Neural progenitor cell (in vitro differentiated cells): ENCODE measurements around the gene JHY. TPM values are rescaled to one million over a fixed set of nuclear protein-coding genes. Genes with fewer than 3 reads are reported as not detected.
"Not testable (repeated sequence)": the region's sequence is repeated elsewhere in the genome, so short reads cannot be mapped to it uniquely, and the experiment has no call there.

Experiments
- DNase-seq: peaks from one replicate; pipeline ENCODE4 v3.0.0-alpha.2; 2016; ENCODE audit warnings: low spot score
- H2AFZ ChIP-seq: fragments of 200-600 bp; sonication (generic); replicated peaks from 2 replicates; pipeline ENCODE4 v1.6.1; 2016; ENCODE audit warnings: antibody characterized with exemption
- H3F3A ChIP-seq: fragments of 200-600 bp; sonication (generic); 2 replicates; pipeline ENCODE4 v1.6.1; 2016; ENCODE audit warnings: antibody characterized with exemption, low read depth
- H3K27ac ChIP-seq: fragments of 200-600 bp; sonication (generic); 2 replicates; pipeline ENCODE4 v1.5.1; 2016; ENCODE audit warnings: mild to moderate bottlenecking
- H3K27me3 ChIP-seq: fragments of 200-600 bp; sonication (generic); 2 replicates; pipeline ENCODE4 v1.6.1; 2016; ENCODE audit warnings: mild to moderate bottlenecking, moderate library complexity
- H3K36me3 ChIP-seq: fragments of 200-600 bp; sonication (generic); 2 replicates; pipeline ENCODE4 v1.5.1; 2016
- H3K4me1 ChIP-seq: fragments of 200-600 bp; sonication (generic); 2 replicates; pipeline ENCODE4 v1.6.1; 2016; ENCODE audit warnings: mixed run types
- H3K4me2 ChIP-seq: fragments of 200-600 bp; sonication (generic); 2 replicates; pipeline ENCODE4 v1.6.1; 2016
- H3K4me3 ChIP-seq: fragments of 200-600 bp; sonication (generic); 2 replicates; pipeline ENCODE4 v1.5.1; 2016
- H3K79me2 ChIP-seq: fragments of 200-600 bp; sonication (generic); 2 replicates; pipeline ENCODE4 v1.6.1; 2016; ENCODE audit warnings: low read depth
- H3K9ac ChIP-seq: fragments of 200-600 bp; sonication (generic); 2 replicates; pipeline ENCODE4 v1.6.1; 2016
- H3K9me3 ChIP-seq: fragments of 200-600 bp; sonication (generic); 2 replicates; pipeline ENCODE4 v1.5.1; 2016; ENCODE audit warnings: low read depth
- H4K20me1 ChIP-seq: fragments of 200-600 bp; sonication (generic); 2 replicates; pipeline ENCODE4 v1.6.1; 2016; ENCODE audit warnings: low read depth
- H3K27ac Mint-ChIP-seq: 3 replicates; pipeline ENCODE4 v1.8.0; 2021; ENCODE audit warnings: mixed read lengths
- H3K27me3 Mint-ChIP-seq: 2 replicates; pipeline ENCODE4 v1.8.0; 2022; ENCODE audit warnings: low read depth, mild to moderate bottlenecking, inconsistent platforms, moderate library complexity, mixed read lengths; ENCODE audit not compliant: insufficient read depth
- H3K36me3 Mint-ChIP-seq: 3 replicates; pipeline ENCODE4 v1.8.0; 2021; ENCODE audit warnings: mixed read lengths
- H3K4me1 Mint-ChIP-seq: 3 replicates; pipeline ENCODE4 v1.8.0; 2021; ENCODE audit warnings: mixed read lengths
- H3K4me3 Mint-ChIP-seq: 3 replicates; pipeline ENCODE4 v1.8.0; 2021; ENCODE audit warnings: mild to moderate bottlenecking, moderate library complexity, mixed read lengths
- H3K9me3 Mint-ChIP-seq: 3 replicates; pipeline ENCODE4 v1.8.0; 2020; ENCODE audit warnings: mixed read lengths
- CTCF ChIP-seq: fragments of 200-600 bp; sonication (generic); IDR thresholded peaks from 2 replicates; pipeline ENCODE4 v1.5.1; 2017; ENCODE audit warnings: antibody characterized with exemption, mild to moderate bottlenecking
- EZH2 ChIP-seq: fragments of 200-600 bp; sonication (generic); IDR thresholded peaks from 2 replicates; pipeline ENCODE4 v1.6.1; 2017; ENCODE audit warnings: antibody characterized with exemption, mild to moderate bottlenecking, moderate library complexity
- EZH2phosphoT487 ChIP-seq: fragments of 200-600 bp; sonication (generic); IDR thresholded peaks from 2 replicates; pipeline ENCODE4 v1.6.1; 2017; ENCODE audit warnings: antibody characterized with exemption
- total RNA-seq: library from RNA; depleted of rRNA; stranded (reverse); fragments of >200 nt; gene quantifications from 2 replicates; pipeline ENCODE4 v1.2.3, GENCODE V29; 2015; ENCODE audit warnings: low replicate concordance

Gene JHY
- total RNA-seq, 1 donor from 2014 or later = 0.69 TPM

- Histone ChIP-seq H3K4me3 (no peak overlapping the region), H3K9me3 (no peaks in the 10 kb centered on the region), H3K27me3 (no peaks in the 10 kb centered on the region), H3K4me1 (peaks cover 24% of the 10 kb centered on the region), H3K36me3 (no peaks in the 10 kb centered on the region), H2AFZ (peak overlapping the region; percentile 99), H3K27ac (no peak overlapping the region), H4K20me1 (no peaks in the 10 kb centered on the region), H3K4me2 (peak overlapping the region; percentile 55), H3F3A (peaks cover 5% of the 10 kb centered on the region), H3K9ac (no peak overlapping the region), H3K79me2 (no peaks in the 10 kb centered on the region)
- Mint-ChIP-seq H3K27me3 (no peaks in the 10 kb centered on the region), H3K4me3 (no peak overlapping the region), H3K36me3 (no peaks in the 10 kb centered on the region), H3K9me3 (no peaks in the 10 kb centered on the region), H3K27ac (no peak overlapping the region), H3K4me1 (peaks cover 36% of the 10 kb centered on the region)
- TF ChIP-seq CTCF (peak; percentile 90), EZH2 (no peak), EZH2phosphoT487 (no peak)
- DNase-seq = peak; percentile 82
Measured at GRCh38 chr11:122853971-122854446, 28.6 kb upstream of the JHY start.

- Histone ChIP-seq H3K27me3 (no peaks in the 10 kb centered on the region), H2AFZ (no peak overlapping the region), H3K4me3 (no peak overlapping the region), H3K27ac (no peak overlapping the region), H3K36me3 (no peaks in the 10 kb centered on the region), H3K9ac (no peak overlapping the region), H3K4me2 (no peak overlapping the region), H3K79me2 (no peaks in the 10 kb centered on the region), H3F3A (no peaks in the 10 kb centered on the region), H4K20me1 (no peaks in the 10 kb centered on the region), H3K4me1 (no peaks in the 10 kb centered on the region), H3K9me3 (no peaks in the 10 kb centered on the region)
- Mint-ChIP-seq H3K4me1 (peaks cover 2% of the 10 kb centered on the region), H3K27ac (no peak overlapping the region), H3K27me3 (peaks cover 3% of the 10 kb centered on the region), H3K9me3 (no peaks in the 10 kb centered on the region), H3K4me3 (no peak overlapping the region), H3K36me3 (no peaks in the 10 kb centered on the region)
- TF ChIP-seq CTCF (no peak), EZH2phosphoT487 (no peak)
- no peak for DNase-seq
Measured at GRCh38 chr11:122861631-122862030, 20.9 kb upstream of the JHY start.

GRCh38 chr11:122862091-122862490 lies 20.5 kb upstream of the JHY start:
- H3K9ac ChIP-seq = no peak overlapping the region
- no peaks in the 10 kb centered on the region for H3K79me2 ChIP-seq
- no peaks in the 10 kb centered on the region for H3K9me3 ChIP-seq
- no peak overlapping the region for H3K4me3 ChIP-seq
- Mint-ChIP-seq H3K4me3 (no peak overlapping the region), H3K9me3 (no peaks in the 10 kb centered on the region), H3K27ac (no peak overlapping the region), H3K36me3 (no peaks in the 10 kb centered on the region), H3K4me1 (no peaks in the 10 kb centered on the region), H3K27me3 (peaks cover 3% of the 10 kb centered on the region)
- no peaks in the 10 kb centered on the region for H3K36me3 ChIP-seq
- no peak overlapping the region for H3K27ac ChIP-seq
- no peak for TF ChIP-seq EZH2
- no peak overlapping the region for H2AFZ ChIP-seq
- H3K27me3 ChIP-seq = no peaks in the 10 kb centered on the region
- H3K4me1 ChIP-seq = no peaks in the 10 kb centered on the region
- H4K20me1 ChIP-seq = no peaks in the 10 kb centered on the region
- H3F3A ChIP-seq = no peaks in the 10 kb centered on the region
- no peak overlapping the region for H3K4me2 ChIP-seq
- no peak for DNase-seq

GRCh38 chr11:122863154-122863553 lies 19.4 kb upstream of the JHY start:
- not testable (repeated sequence) for H3K4me3 Mint-ChIP-seq, H3K4me3 ChIP-seq, H3K79me2 ChIP-seq, H3K36me3 Mint-ChIP-seq, H3K4me2 ChIP-seq, H3F3A ChIP-seq, H3K27ac Mint-ChIP-seq, H3K36me3 ChIP-seq, H3K4me1 ChIP-seq, H3K27me3 Mint-ChIP-seq, H3K9ac ChIP-seq, H3K4me1 Mint-ChIP-seq, DNase-seq, H4K20me1 ChIP-seq, H3K27me3 ChIP-seq, H3K9me3 ChIP-seq, H3K9me3 Mint-ChIP-seq, H3K27ac ChIP-seq, H2AFZ ChIP-seq
